22Rv1 (cell line): ENCODE measurements around the gene SBF2.

Source experiments
- CTCF ChIP-seq: fragments of 450-650 bp; IDR thresholded peaks from 2 replicates; pipeline ENCODE4 v1.5.1; 2017; ENCODE audit warnings: mild to moderate bottlenecking
- ZFX ChIP-seq: fragments of 450-650 bp; IDR thresholded peaks from 2 replicates; pipeline ENCODE4 v1.6.1; 2017; ENCODE audit warnings: antibody characterized with exemption, borderline replicate concordance

GRCh38 chr11:9905960-9906791 is 387.8 kb downstream of the SBF2 start:
- TF ChIP-seq CTCF (no peak), ZFX (no peak)
